GM15510 (cell line): ENCODE results near the gene IDH3A.

ENCODE experiments used
- POLR2A ChIP-seq: IDR thresholded peaks from 3 replicates; pipeline ENCODE4 v1.6.1; 2011; ENCODE audit warnings: borderline replicate concordance; ENCODE audit not compliant: insufficient read length; ENCODE audit errors: extremely low read depth

The IDH3A gene

GRCh38 chr15:78203346-78204225 is 54.4 kb downstream of the IDH3A start:
- no peak for TF ChIP-seq POLR2A

GRCh38 chr15:78204351-78205309 is 55.5 kb downstream of the IDH3A start:
- TF ChIP-seq POLR2A = no peak

DNA sequence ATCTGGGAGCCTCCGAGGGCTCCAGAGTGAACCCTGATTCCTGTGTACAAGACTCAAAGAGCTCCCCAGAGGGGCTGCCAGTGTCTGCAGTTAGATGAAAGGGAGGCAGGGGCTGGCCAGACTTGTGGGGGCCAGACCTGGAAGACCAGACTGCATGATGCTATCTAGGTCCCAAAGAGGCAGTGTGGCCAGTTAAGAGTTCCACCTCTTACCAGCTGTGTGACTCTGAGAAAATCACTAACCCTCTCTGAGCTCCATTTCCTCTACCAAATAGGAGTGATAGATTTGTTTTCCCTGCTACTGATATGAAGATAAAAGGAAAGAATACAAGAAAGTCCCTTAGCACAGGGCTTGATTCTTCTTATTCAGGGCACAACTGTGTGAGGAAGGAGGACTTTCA is 56.2 kb downstream of the IDH3A start:
- no peak for TF ChIP-seq POLR2A

GRCh38 chr15:78205856-78206255 is 56.7 kb downstream of the IDH3A start:
- TF ChIP-seq POLR2A = no peak

DNA sequence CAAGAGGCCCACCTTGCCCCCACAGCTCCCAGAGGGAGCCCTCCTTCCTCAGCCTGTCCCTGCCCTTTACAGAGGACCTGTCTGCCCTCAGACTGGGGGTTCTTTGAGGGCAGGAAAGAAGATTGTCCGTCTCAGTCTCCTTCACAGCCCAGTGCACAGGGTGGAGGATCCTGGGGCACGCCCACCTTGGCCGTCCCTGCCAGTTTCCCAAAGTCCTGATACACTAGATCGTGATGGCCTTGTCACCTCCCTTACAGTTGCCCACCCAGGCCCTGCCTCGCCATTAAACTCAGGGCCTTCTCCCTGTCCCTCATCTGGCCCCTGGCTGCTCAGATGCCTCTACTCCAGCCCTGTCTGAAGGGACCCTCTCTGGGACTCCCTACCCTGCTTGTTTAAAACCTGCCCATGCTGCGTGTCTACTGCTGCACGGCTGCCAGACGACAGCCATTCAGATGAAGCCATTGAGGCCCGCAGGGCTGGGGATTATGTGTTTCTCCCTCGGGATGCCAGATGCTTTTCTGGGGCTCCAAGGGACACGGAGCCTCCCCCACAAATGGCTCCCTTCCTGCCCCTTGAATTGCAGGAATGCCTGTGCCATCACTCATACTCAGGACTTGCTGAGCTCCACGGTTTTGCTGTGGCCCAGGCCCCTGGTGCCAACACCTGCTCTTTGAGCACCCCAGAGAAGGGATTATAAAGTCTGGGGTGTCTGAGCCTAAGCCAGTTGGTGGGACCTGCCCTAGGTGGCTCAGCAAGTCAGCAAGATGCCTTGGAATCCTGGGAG is 57.4 kb downstream of the IDH3A start:
- TF ChIP-seq POLR2A = no peak

DNA sequence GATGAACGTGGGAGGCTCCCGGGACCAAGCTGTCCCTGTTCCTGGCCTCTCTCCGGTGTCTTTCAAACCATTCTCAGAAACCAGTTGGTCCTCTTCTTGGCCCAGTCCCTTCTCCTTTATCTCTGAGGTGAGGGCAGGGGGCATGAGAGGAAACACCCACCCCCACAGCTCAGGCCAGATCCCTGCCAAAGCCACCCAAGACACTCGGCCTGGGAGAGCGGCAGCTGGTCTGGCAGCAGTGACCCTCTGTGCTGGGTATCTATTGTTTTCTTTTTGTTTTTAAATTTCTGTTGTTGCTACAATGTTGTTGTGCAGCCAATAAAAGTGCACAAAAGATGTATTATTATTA is 57.9 kb downstream of the IDH3A start:
- TF ChIP-seq POLR2A = no peak

DNA sequence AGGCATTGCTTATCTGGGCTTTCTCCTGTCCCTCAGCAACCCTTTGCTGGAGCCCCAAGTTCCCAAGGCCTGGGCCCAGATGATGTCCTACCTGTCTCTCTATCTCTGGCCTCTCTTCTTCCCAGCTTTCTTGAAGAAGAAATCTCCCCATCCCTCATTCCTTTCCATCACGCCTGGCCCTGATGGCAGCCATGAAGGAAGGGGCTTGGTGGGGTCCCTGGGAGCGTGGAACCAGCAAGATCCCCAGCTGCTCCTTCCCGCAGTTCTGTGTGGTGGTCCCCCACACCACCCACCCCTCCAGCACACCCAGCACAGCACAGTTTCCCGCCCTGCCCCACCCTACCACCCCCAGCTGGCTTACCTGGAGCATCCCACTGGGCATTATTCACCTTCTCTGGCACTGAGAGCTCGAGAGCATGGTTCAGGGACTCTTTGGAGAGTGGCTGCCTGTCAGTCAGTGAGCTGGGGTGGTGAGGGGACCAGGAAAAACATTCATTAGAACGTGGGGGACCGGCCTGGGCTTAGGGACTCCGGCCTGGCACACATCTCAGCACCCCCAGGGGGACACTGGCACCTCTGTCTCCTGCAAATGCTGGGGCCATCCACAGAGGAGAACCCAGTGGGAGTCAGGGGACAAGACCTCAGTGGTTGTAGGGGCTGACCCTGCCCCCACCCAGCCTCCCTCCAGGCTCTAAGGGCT is 58.6 kb downstream of the IDH3A start:
- TF ChIP-seq POLR2A = no peak

- no peak for TF ChIP-seq POLR2A
Measured at GRCh38 chr15:78208341-78208844, 59.2 kb downstream of the IDH3A start.

DNA sequence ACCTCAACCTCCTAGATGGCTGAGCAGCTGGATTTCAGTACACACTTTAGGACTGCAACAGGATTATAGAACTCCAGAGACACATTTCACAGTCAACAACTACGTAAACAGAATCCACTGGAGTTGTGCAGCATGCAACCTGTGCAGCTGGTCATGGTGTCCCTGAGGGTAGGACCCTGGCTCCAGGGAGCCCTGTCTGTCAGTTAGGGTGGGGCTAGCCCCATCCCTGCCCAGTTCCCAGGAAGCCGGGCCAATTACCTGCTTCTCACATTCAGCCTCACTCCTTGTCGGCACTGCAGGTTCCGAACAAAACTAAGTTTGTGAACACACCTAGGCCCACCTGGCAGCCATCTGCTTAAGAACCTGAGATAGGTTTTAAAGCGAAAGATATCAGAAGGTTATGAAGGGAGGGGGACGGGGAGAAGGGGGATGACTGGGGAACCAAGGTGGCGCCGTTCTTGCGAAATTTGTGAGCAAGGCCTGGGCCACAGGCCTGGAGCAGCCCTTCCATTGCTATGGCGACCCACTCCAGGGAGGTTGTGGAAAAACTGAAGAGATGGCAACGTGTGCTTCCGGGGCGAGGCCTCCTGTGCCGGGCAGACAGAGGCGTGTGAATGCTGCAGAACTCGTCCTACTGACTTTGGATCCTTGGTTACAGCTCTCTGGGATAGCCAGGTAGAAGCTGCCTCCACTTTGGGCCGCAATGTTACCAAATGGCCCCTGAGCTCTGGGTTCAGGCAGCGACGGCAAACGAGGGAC is 59.9 kb downstream of the IDH3A start:
- no peak for TF ChIP-seq POLR2A

DNA sequence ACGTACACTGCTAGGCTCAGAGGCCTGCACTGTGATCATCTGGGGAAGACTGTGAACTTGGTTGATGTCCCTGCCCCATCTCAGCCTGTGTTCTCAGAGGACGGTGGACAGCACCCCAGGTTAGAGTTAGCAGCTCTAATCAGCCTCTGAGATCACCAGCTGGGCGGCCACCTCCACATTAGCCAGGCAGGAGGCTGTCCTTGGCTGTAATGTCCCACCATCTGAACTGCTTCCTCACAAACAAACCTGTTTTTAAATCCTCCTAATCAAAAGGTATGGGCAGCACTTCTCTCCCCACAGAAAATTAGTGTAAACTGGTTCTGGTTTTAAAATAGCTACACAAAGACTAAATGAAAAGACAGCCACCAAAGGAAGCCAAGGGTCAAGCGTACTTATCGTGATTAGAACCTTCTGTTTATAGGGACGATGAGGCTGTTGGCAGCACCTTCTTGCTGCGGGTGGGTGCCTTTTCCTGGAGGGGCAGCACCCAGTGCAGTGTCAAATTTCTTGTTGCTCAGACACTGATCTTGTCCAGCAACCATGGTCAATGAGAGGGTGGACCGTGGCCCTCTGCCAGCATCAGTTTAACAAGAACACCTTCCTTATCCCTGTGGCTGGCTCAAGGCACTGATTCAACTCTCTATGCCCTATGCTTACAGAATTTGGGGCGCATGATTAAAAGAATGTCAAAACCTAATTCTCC is 60.6 kb downstream of the IDH3A start:
- no peak for TF ChIP-seq POLR2A

DNA sequence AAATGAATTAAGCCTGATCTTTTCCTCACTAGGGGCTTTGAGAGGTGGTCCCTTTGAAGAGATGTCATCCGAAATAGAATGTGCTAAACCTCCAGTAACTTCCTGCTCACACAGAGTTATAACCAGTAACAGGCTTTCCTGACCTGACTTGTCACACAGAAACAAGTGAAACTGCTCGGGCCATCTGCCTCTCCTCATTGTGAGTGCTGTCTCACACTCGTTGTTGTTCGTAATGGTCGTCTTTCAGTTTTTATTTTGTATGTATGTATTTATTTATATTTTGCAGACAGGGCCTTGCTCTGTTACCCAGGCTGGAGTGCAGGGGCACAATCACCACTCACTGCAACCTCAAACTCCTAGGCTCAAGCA is 61.2 kb downstream of the IDH3A start:
- TF ChIP-seq POLR2A = no peak

DNA sequence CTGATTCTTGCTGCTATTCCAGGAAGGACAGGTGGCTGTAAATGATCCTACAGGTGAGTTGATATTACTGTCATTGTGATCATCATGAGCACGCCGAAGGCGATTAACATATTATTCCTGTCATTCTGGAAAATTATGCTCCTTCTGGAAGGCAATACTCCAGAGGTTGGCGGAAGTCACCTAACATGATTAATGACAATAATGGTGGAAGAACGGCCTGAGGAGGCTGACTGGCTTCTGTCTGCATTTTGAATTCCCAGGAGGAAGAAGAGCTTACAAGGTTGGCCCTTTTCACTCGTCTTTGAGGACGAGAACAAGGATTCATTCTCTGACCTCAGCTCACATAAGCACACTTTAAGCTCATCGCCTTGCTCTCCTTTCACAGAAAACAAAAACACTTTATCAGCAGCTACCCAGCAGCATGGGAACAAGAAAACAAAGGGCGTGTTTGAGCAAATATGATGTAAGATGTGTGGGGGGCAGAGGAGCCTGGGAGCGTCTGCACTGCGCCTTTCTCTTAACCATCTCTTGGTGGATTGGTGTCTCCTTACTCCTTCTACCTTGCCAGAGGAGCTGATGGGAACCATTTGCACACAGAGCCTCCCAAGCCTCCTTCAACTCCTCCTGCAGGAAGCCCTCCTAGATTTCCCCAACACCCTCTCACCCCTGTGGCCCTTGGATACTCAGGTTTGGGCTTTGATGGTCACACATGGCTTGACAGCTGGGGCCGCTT is 62.2 kb downstream of the IDH3A start:
- no peak for TF ChIP-seq POLR2A
